ENCODE measurements around the gene SLC9A9. TPM values are rescaled to one million over a fixed set of nuclear protein-coding genes. Genes with fewer than 3 reads are reported as not detected.
A peak's percentile ranks its signal among the peaks of the same experiment; 100 is the strongest.

SLC9A9 gene
- total RNA-seq, 2 experiments from 2014 or later = 13.8 to 16.4 TPM

- Mint-ChIP-seq H3K27me3 (no peaks in the 10 kb centered on the region), H3K4me1 (no peaks in the 10 kb centered on the region), H3K27ac (no peak overlapping the region), H3K4me3 (no peak overlapping the region), H3K9me3 (no peaks in the 10 kb centered on the region), H3K36me3 (ENCODE audit: low read depth) (no peaks in the 10 kb centered on the region)
- POLR2A ChIA-PET = no interaction called here
- DNase-seq = no peak
- CTCF ChIA-PET = interaction anchor here (1.4 kb wide), 1 partner anchor 14 kb away, joined by 3 read pairs; no protein-coding TSS in a partner anchor
These were observed 333.4 kb downstream of the SLC9A9 start for GRCh38 chr3:143514874-143515273.

GRCh38 chr3:143514109-143514508 lies 334.2 kb downstream of the SLC9A9 start:
- H3K27me3 Mint-ChIP-seq = no peaks in the 10 kb centered on the region
- DNase-seq = no peak
- H3K36me3 Mint-ChIP-seq (ENCODE audit: low read depth) = no peaks in the 10 kb centered on the region
- H3K4me3 Mint-ChIP-seq = no peak overlapping the region
- no peaks in the 10 kb centered on the region for H3K4me1 Mint-ChIP-seq
- no peak overlapping the region for H3K27ac Mint-ChIP-seq
- no peaks in the 10 kb centered on the region for H3K9me3 Mint-ChIP-seq
- ChIA-PET CTCF (interaction anchor here (0.7 to 1.4 kb wide), 2 partner anchors 15 to 196 kb away, joined by 3 read pairs; no protein-coding TSS in a partner anchor), POLR2A (no interaction called here)

GRCh38 chr3:143511174-143511879 lies 336.9 kb downstream of the SLC9A9 start:
- no peak for DNase-seq
- POLR2A ChIA-PET = no interaction called here

GRCh38 chr3:143510601-143511000 lies 337.7 kb downstream of the SLC9A9 start:
- CTCF ChIA-PET = interaction anchor here (0.6 kb wide), 1 partner anchor 19 kb away, joined by 4 read pairs; no protein-coding TSS in a partner anchor
- H3K27ac Mint-ChIP-seq = no peak overlapping the region
- no peak overlapping the region for H3K4me3 Mint-ChIP-seq
- H3K36me3 Mint-ChIP-seq (ENCODE audit: low read depth) = no peaks in the 10 kb centered on the region
- no peak for DNase-seq
- POLR2A ChIA-PET = no interaction called here
- H3K9me3 Mint-ChIP-seq = no peaks in the 10 kb centered on the region
- no peaks in the 10 kb centered on the region for H3K4me1 Mint-ChIP-seq
- no peaks in the 10 kb centered on the region for H3K27me3 Mint-ChIP-seq

More at GRCh38 chr3:143511174-143511879, 336.9 kb downstream of the SLC9A9 start:
- Mint-ChIP-seq H3K4me1 (no peaks in the 10 kb centered on the region), H3K27me3 (no peaks in the 10 kb centered on the region), H3K9me3 (no peaks in the 10 kb centered on the region), H3K4me3 (no peak overlapping the region), H3K27ac (no peak overlapping the region), H3K36me3 (ENCODE audit: low read depth) (no peaks in the 10 kb centered on the region)
- CTCF ChIA-PET = interaction anchor here (0.6 kb wide), 1 partner anchor 19 kb away, joined by 4 read pairs; no protein-coding TSS in a partner anchor

GRCh38 chr3:143507735-143508580 lies 340.3 kb downstream of the SLC9A9 start:
- ChIA-PET POLR2A (no interaction called here), CTCF (no interaction called here)
- no peak overlapping the region for H3K27ac Mint-ChIP-seq
- H3K4me1 Mint-ChIP-seq = no peaks in the 10 kb centered on the region
- DNase-seq = no peak
- H3K4me3 Mint-ChIP-seq = no peak overlapping the region
- peaks cover 3% of the 10 kb centered on the region for H3K9me3 Mint-ChIP-seq
- H3K36me3 Mint-ChIP-seq (ENCODE audit: low read depth) = no peaks in the 10 kb centered on the region
- no peaks in the 10 kb centered on the region for H3K27me3 Mint-ChIP-seq

- Mint-ChIP-seq H3K4me3 (no peak overlapping the region), H3K27me3 (no peaks in the 10 kb centered on the region), H3K36me3 (ENCODE audit: low read depth) (no peaks in the 10 kb centered on the region), H3K27ac (no peak overlapping the region), H3K4me1 (no peaks in the 10 kb centered on the region), H3K9me3 (peaks cover 3% of the 10 kb centered on the region)
- CTCF ChIA-PET = no interaction called here
- no peak for DNase-seq
- POLR2A ChIA-PET = no interaction called here
These were observed 342.1 kb downstream of the SLC9A9 start for GRCh38 chr3:143506190-143506589.

- Mint-ChIP-seq H3K4me3 (no peak overlapping the region), H3K4me1 (no peaks in the 10 kb centered on the region), H3K36me3 (ENCODE audit: low read depth) (no peaks in the 10 kb centered on the region), H3K27me3 (no peaks in the 10 kb centered on the region), H3K9me3 (peaks cover 3% of the 10 kb centered on the region), H3K27ac (no peak overlapping the region)
- ChIA-PET POLR2A (no interaction called here), CTCF (no interaction called here)
- DNase-seq = no peak
These were observed 344.9 kb downstream of the SLC9A9 start for GRCh38 chr3:143503325-143503885.

GRCh38 chr3:143502081-143502480 lies 346.2 kb downstream of the SLC9A9 start:
- H3K9me3 Mint-ChIP-seq = peaks cover 3% of the 10 kb centered on the region
- ChIA-PET POLR2A (no interaction called here), CTCF (no interaction called here)
- no peaks in the 10 kb centered on the region for H3K27me3 Mint-ChIP-seq
- DNase-seq = no peak
- no peak overlapping the region for H3K4me3 Mint-ChIP-seq
- peak overlapping the region; percentile 46 for H3K27ac Mint-ChIP-seq
- no peaks in the 10 kb centered on the region for H3K4me1 Mint-ChIP-seq
- H3K36me3 Mint-ChIP-seq (ENCODE audit: low read depth) = no peaks in the 10 kb centered on the region

GRCh38 chr3:143497382-143497781 lies 350.9 kb downstream of the SLC9A9 start:
- Mint-ChIP-seq H3K4me3 (no peak overlapping the region), H3K9me3 (no peaks in the 10 kb centered on the region), H3K27me3 (no peaks in the 10 kb centered on the region), H3K27ac (no peak overlapping the region), H3K4me1 (no peaks in the 10 kb centered on the region), H3K36me3 (ENCODE audit: low read depth) (peaks cover 2% of the 10 kb centered on the region)
- ChIA-PET CTCF (no interaction called here), POLR2A (no interaction called here)
- DNase-seq = no peak

GRCh38 chr3:143496191-143496590 lies 352.1 kb downstream of the SLC9A9 start:
- H3K27me3 Mint-ChIP-seq = no peaks in the 10 kb centered on the region
- no peak overlapping the region for H3K27ac Mint-ChIP-seq
- ChIA-PET CTCF (no interaction called here), POLR2A (no interaction called here)
- no peak overlapping the region for H3K4me3 Mint-ChIP-seq
- H3K36me3 Mint-ChIP-seq (ENCODE audit: low read depth) = peaks cover 2% of the 10 kb centered on the region
- no peaks in the 10 kb centered on the region for H3K9me3 Mint-ChIP-seq
- H3K4me1 Mint-ChIP-seq = no peaks in the 10 kb centered on the region
- DNase-seq = no peak

GRCh38 chr3:143495527-143495926 lies 352.7 kb downstream of the SLC9A9 start:
- ChIA-PET POLR2A (no interaction called here), CTCF (no interaction called here)
- no peaks in the 10 kb centered on the region for H3K4me1 Mint-ChIP-seq
- no peak overlapping the region for H3K27ac Mint-ChIP-seq
- no peaks in the 10 kb centered on the region for H3K27me3 Mint-ChIP-seq
- peaks cover 2% of the 10 kb centered on the region for H3K36me3 Mint-ChIP-seq (ENCODE audit: low read depth)
- H3K9me3 Mint-ChIP-seq = no peaks in the 10 kb centered on the region
- no peak for DNase-seq
- no peak overlapping the region for H3K4me3 Mint-ChIP-seq

GRCh38 chr3:143486611-143487010 lies 361.7 kb downstream of the SLC9A9 start:
- peaks cover 2% of the 10 kb centered on the region for H3K9me3 Mint-ChIP-seq
- ChIA-PET CTCF (no interaction called here), POLR2A (no interaction called here)
- H3K27me3 Mint-ChIP-seq = no peaks in the 10 kb centered on the region
- DNase-seq = no peak
- no peak overlapping the region for H3K4me3 Mint-ChIP-seq
- H3K36me3 Mint-ChIP-seq (ENCODE audit: low read depth) = peaks cover 2% of the 10 kb centered on the region
- no peaks in the 10 kb centered on the region for H3K4me1 Mint-ChIP-seq
- no peak overlapping the region for H3K27ac Mint-ChIP-seq

GRCh38 chr3:143484846-143485512 lies 363.3 kb downstream of the SLC9A9 start:
- ChIA-PET POLR2A (no interaction called here), CTCF (no interaction called here)
- no peak for DNase-seq
- peaks cover 2% of the 10 kb centered on the region for H3K36me3 Mint-ChIP-seq (ENCODE audit: low read depth)
- no peaks in the 10 kb centered on the region for H3K27me3 Mint-ChIP-seq
- peaks cover 2% of the 10 kb centered on the region for H3K9me3 Mint-ChIP-seq
- H3K4me3 Mint-ChIP-seq = no peak overlapping the region
- H3K4me1 Mint-ChIP-seq = no peaks in the 10 kb centered on the region
- H3K27ac Mint-ChIP-seq = no peak overlapping the region
